ENCODE data around the gene PSD4. TPM values are rescaled to one million over a fixed set of nuclear protein-coding genes. Genes with fewer than 3 reads are reported as not detected.

Gene PSD4
- total RNA-seq, 1 donor from 2014 or later: 13.5 TPM

Other genes with a start within 250 kb of the PSD4 start
- not detected in 2 replicates for gene IL36G, start 196.0 kb upstream of the PSD4 start, total RNA-seq
- not detected in 2 replicates for gene IL36A, start 168.5 kb upstream of the PSD4 start, total RNA-seq
- not detected in 2 replicates for gene IL36B, start 121.1 kb upstream of the PSD4 start, total RNA-seq
- gene IL36RN, start 114.8 kb upstream of the PSD4 start, total RNA-seq: 0.69 TPM in 1 of 2 replicates, not detected in the other
- gene IL1F10, start 106.0 kb upstream of the PSD4 start, total RNA-seq: not detected in 2 replicates
- gene IL1RN, start 46.4 kb upstream of the PSD4 start, total RNA-seq: 1.6 TPM in 1 of 2 replicates, not detected in the other
- gene PAX8, start 105.0 kb downstream of the PSD4 start, total RNA-seq: 86.5 and 273 TPM in 2 replicates

Data from renal cortical epithelial cell (primary cell).